Endometrial microvascular endothelial cells (primary cell): ENCODE results near the gene NANOS2. TPM values are rescaled to one million over a fixed set of nuclear protein-coding genes. Genes with fewer than 3 reads are reported as not detected.

Experiments used
- total RNA-seq: library from RNA; depleted of rRNA; stranded (reverse); fragments of >200 nt; gene quantifications from one replicate; pipeline ENCODE4 v1.2.3, GENCODE V29; 2015; ENCODE audit errors: inconsistent ontology term

Gene NANOS2
- total RNA-seq, 1 donor from 2014 or later = not detected

Other genes starting within 250 kb of the NANOS2 start
- gene GIPR, start 246.6 kb downstream of the NANOS2 start, total RNA-seq = not detected
- 239 TPM for gene SNRPD2, start 222.8 kb downstream of the NANOS2 start, total RNA-seq
- gene QPCTL, start 222.1 kb downstream of the NANOS2 start, total RNA-seq = 21.3 TPM
- gene FBXO46, start 183.9 kb downstream of the NANOS2 start, total RNA-seq = 10.7 TPM
- gene MEIOSIN, start 181.3 kb downstream of the NANOS2 start, total RNA-seq = not detected
- 6.8 TPM for gene SIX5, start 145.5 kb downstream of the NANOS2 start, total RNA-seq
- gene DMPK, start 132.3 kb downstream of the NANOS2 start, total RNA-seq = 8.6 TPM
- 40.3 TPM for gene DMWD, start 121.9 kb downstream of the NANOS2 start, total RNA-seq
- gene RSPH6A, start 99.5 kb downstream of the NANOS2 start, total RNA-seq = not detected
- 44.8 TPM for gene SYMPK, start 51.6 kb downstream of the NANOS2 start, total RNA-seq
- gene FOXA3, start 50.5 kb downstream of the NANOS2 start, total RNA-seq = not detected
- gene IRF2BP1, start 28.6 kb downstream of the NANOS2 start, total RNA-seq = 13.6 TPM
- 0.84 TPM for gene MYPOP, start 12.2 kb downstream of the NANOS2 start, total RNA-seq
- 8.8 TPM for gene NOVA2, start 59.1 kb upstream of the NANOS2 start, total RNA-seq
- 4.9 TPM for gene CCDC61, start 80.7 kb upstream of the NANOS2 start, total RNA-seq
- not detected for gene PGLYRP1, start 108.3 kb upstream of the NANOS2 start, total RNA-seq
- not detected for gene IGFL4, start 126.2 kb upstream of the NANOS2 start, total RNA-seq
- gene IGFL3, start 209.9 kb upstream of the NANOS2 start, total RNA-seq = not detected
- not detected for gene IGFL2, start 233.5 kb upstream of the NANOS2 start, total RNA-seq